Vagina (tissue), 2 donors: Measurements from ENCODE around the gene PLEKHF1. TPM values are rescaled to one million over a fixed set of nuclear protein-coding genes. Genes with fewer than 3 reads are reported as not detected.

Experiments used
- DNase-seq, 2 donors: peaks; one replicate each; pipeline ENCODE4 v3.0.0-alpha.2; 2017; ENCODE audit errors: extremely low spot score in 2 of 2
- H3K27ac ChIP-seq: fragments of 200-600 bp; sonication (generic); one replicate; pipeline ENCODE4 v1.5.1; 2019
- H3K27me3 ChIP-seq: fragments of 200-600 bp; sonication (generic); one replicate; pipeline ENCODE4 v1.5.1; 2019
- H3K36me3 ChIP-seq, 2 donors: fragments of 200-600 bp; sonication (generic); one replicate each; pipeline ENCODE4 v1.5.1; 2017 to 2019
- H3K4me1 ChIP-seq: fragments of 200-600 bp; sonication (generic); one replicate; pipeline ENCODE4 v1.5.1; 2019
- H3K4me3 ChIP-seq, 2 donors: fragments of 200-600 bp; sonication (generic); 1 replicate in 1 of 2; 2 replicates in 1 of 2; pipeline ENCODE4 v1.5.1; 2016 to 2019
- H3K9me3 ChIP-seq: fragments of 200-600 bp; sonication (generic); one replicate; pipeline ENCODE4 v1.5.1; 2019
- POLR2A ChIP-seq, 2 donors: fragments of 450-650 bp; IDR thresholded peaks; one replicate each; pipeline ENCODE4 v1.6.1; 2017; ENCODE audit warnings: antibody characterized with exemption in 2 of 2, mild to moderate bottlenecking in 2 of 2, moderate library complexity in 2 of 2
- POLR2AphosphoS5 ChIP-seq, 2 donors: sonication (generic); formaldehyde crosslinking; IDR thresholded peaks; one replicate each; pipeline ENCODE4 v1.9.0; 2017; ENCODE audit warnings: antibody characterized with exemption in 2 of 2, mild to moderate bottlenecking in 2 of 2, low read depth in 1 of 2; ENCODE audit not compliant: insufficient read depth in 1 of 2
- intact Hi-C: fragments of 100-400 bp; cut with DNase I; formaldehyde crosslinking; loops from one replicate; pipeline ENCODE4 v1.15.1; 2023
- total RNA-seq: library from RNA; depleted of rRNA; stranded (reverse); fragments of >200 nt; gene quantifications from one replicate; pipeline ENCODE4 v1.2.3, GENCODE V29; 2016
- TF ChIP-seq, protein P1 (sequence below), 3 experiments: fragments of 450-650 bp in 2 of 3; fragments of 200-600 bp in 1 of 3; sonication (generic) in 1 of 3; IDR thresholded peaks; one replicate each; pipeline ENCODE4 v1.5.1; 2017 to 2019; ENCODE audit warnings: antibody characterized with exemption in 3 of 3, mild to moderate bottlenecking in 2 of 3, moderate library complexity in 2 of 3

Gene PLEKHF1
- total RNA-seq, 1 donor from 2014 or later = 37.1 TPM

DNA sequence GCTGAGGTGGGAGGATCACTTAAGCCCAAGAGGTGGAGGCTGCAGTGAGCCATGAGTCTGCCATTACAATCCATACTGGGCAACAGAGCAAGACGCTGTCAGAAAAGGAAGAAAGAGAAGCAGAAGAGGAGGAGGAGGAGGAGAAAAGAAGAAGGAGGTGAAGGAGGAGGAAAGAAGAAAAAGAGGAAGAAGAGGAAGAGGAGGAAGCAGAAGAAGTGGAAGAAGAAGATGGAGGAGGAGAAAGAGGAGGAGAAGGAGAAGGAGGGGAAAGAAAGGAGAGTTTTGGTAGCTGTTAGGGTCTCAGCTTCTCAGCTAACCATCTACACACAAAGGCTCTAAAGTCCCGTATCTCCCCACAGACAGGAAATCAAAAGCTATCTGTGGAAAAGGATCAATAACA, 23.7 kb upstream of the PLEKHF1 start:
- H3K4me3 ChIP-seq = no peak overlapping the region
- no peaks in the 10 kb centered on the region for H3K36me3 ChIP-seq
- no peaks in the 10 kb centered on the region for H3K27me3 ChIP-seq
- DNase-seq = no peak
- intact Hi-C loops = no loop called here
- no peaks in the 10 kb centered on the region for H3K9me3 ChIP-seq
- no peak overlapping the region for H3K27ac ChIP-seq
- peaks cover 17% of the 10 kb centered on the region for H3K4me1 ChIP-seq
- TF ChIP-seq POLR2AphosphoS5 (IDR thresholded peaks at IDR 0.05; ENCODE audit: insufficient read depth in 1 of 2, low read depth in 1 of 2) = no peak
- TF ChIP-seq, protein P1, sequence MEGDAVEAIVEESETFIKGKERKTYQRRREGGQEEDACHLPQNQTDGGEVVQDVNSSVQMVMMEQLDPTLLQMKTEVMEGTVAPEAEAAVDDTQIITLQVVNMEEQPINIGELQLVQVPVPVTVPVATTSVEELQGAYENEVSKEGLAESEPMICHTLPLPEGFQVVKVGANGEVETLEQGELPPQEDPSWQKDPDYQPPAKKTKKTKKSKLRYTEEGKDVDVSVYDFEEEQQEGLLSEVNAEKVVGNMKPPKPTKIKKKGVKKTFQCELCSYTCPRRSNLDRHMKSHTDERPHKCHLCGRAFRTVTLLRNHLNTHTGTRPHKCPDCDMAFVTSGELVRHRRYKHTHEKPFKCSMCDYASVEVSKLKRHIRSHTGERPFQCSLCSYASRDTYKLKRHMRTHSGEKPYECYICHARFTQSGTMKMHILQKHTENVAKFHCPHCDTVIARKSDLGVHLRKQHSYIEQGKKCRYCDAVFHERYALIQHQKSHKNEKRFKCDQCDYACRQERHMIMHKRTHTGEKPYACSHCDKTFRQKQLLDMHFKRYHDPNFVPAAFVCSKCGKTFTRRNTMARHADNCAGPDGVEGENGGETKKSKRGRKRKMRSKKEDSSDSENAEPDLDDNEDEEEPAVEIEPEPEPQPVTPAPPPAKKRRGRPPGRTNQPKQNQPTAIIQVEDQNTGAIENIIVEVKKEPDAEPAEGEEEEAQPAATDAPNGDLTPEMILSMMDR (IDR thresholded peaks at IDR 0.05) = no peak
- TF ChIP-seq POLR2A (IDR thresholded peaks at IDR 0.05) = no peak

DNA sequence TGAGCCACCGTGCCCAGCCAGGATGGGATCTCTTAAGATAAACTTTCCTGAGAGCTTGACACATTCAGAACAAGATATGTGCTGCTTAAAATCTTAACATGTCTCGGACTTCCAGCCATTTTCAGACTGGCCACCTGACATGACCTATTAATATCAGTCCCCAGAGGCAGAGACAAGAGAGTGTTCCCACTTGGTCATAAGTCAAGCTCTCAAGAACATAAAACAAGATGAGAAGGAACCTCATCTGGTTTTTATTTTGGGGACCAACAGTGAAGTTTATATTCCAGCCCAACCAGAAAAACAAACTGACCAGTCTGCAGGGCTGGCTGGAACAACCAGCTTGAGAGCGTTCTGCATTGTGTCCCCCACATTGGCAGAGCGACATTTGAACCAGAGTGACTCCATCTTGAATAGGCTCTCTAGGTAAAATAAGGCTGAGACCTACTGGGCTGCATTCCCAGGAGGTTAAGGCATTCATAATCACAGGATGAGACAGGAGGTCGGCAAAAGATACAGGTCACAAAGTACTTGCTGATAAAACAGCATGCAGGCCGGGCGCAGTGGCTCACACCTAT, 21.8 kb upstream of the PLEKHF1 start:
- Histone ChIP-seq H3K4me3 (no peak overlapping the region), H3K9me3 (no peaks in the 10 kb centered on the region), H3K27ac (no peak overlapping the region), H3K36me3 (no peaks in the 10 kb centered on the region), H3K4me1 (peaks cover 19% of the 10 kb centered on the region), H3K27me3 (no peaks in the 10 kb centered on the region)
- TF ChIP-seq, protein P1 (IDR thresholded peaks at IDR 0.05) = no peak
- no peak for TF ChIP-seq POLR2A (IDR thresholded peaks at IDR 0.05)
- TF ChIP-seq POLR2AphosphoS5 (IDR thresholded peaks at IDR 0.05; ENCODE audit: insufficient read depth in 1 of 2, low read depth in 1 of 2) = no peak
- intact Hi-C loops = no loop called here
- DNase-seq = no peak

DNA sequence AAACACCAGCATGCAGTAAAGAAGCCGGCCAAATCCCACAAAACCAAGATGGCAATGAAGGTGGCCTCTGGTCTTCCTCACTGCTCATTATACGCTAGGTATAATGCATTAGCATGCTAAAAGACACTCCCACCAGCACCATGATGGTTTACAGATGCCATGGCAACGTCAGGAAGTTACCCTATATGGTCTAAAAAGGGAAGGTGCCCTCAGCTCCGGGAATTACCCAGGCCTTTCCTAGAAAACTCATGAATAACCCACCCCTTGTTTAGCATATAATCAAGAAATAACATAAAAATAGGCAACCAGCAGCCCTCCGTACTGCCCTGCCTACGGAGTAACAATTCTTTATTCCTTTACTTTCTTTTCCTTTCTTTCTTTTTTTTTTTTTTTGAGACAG, 21.1 kb upstream of the PLEKHF1 start:
- H3K27me3 ChIP-seq = no peaks in the 10 kb centered on the region
- TF ChIP-seq, protein P1 (IDR thresholded peaks at IDR 0.05) = no peak
- TF ChIP-seq POLR2AphosphoS5 (IDR thresholded peaks at IDR 0.05; ENCODE audit: insufficient read depth in 1 of 2, low read depth in 1 of 2) (no peak), POLR2A (IDR thresholded peaks at IDR 0.05) (no peak)
- intact Hi-C loops = no loop called here
- H3K27ac ChIP-seq = no peak overlapping the region
- peaks cover 19% of the 10 kb centered on the region for H3K4me1 ChIP-seq
- no peak overlapping the region for H3K4me3 ChIP-seq
- no peaks in the 10 kb centered on the region for H3K9me3 ChIP-seq
- no peaks in the 10 kb centered on the region for H3K36me3 ChIP-seq
- DNase-seq = no peak

DNA sequence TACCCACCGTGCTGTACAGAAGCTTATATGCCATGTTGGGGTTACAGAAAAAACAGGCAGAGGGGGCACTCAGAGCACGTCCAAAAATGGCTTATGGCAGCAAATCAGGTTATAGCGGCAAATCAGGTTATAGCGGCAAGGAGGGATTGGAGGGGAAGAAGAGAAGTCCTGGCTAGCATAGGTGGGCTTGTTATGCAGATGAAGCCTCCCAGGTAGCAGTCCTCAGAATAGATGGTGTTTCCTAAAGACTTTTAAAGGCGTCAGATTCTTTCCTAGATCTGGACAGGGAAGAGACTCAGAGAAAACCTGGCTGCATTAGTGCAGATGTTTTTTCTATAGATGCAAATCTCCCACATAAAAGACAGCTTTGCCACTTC, 19.8 kb upstream of the PLEKHF1 start:
- H3K9me3 ChIP-seq = no peaks in the 10 kb centered on the region
- intact Hi-C loops = no loop called here

DNA sequence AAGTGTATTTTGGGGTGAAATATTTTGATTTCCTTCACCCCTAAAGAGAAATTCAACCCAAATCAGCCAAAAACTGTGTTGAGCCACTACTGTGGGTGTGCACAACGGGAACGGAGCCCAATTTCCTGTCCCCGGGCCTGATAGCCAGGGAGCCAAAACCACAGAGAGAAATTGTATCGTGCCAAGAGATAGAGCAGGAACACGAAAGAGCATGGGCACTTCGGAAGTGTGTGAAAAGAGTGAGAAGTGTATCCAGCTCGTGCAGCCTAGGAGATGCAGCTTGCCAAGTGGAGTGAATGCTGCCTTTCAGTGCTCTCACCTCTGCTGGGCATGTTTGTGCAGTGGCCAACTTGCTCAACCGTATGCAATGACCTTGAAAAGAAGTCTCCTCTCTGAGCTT, 19.4 kb upstream of the PLEKHF1 start:
- intact Hi-C loops = no loop called here
- no peak for DNase-seq
- no peak overlapping the region for H3K27ac ChIP-seq
- no peaks in the 10 kb centered on the region for H3K36me3 ChIP-seq
- no peaks in the 10 kb centered on the region for H3K27me3 ChIP-seq
- peaks cover 19% of the 10 kb centered on the region for H3K4me1 ChIP-seq
- H3K4me3 ChIP-seq = no peak overlapping the region
- no peaks in the 10 kb centered on the region for H3K9me3 ChIP-seq
- TF ChIP-seq, protein P1 (IDR thresholded peaks at IDR 0.05) = no peak
- TF ChIP-seq POLR2A (IDR thresholded peaks at IDR 0.05) (no peak), POLR2AphosphoS5 (IDR thresholded peaks at IDR 0.05; ENCODE audit: insufficient read depth in 1 of 2, low read depth in 1 of 2) (no peak)

More for the DNA sequence above, 19.8 kb upstream of the PLEKHF1 start:
- H3K4me1 ChIP-seq = peaks cover 19% of the 10 kb centered on the region
- H3K27ac ChIP-seq = no peak overlapping the region
- H3K27me3 ChIP-seq = no peaks in the 10 kb centered on the region
- H3K36me3 ChIP-seq = no peaks in the 10 kb centered on the region
- H3K4me3 ChIP-seq = no peak overlapping the region
- TF ChIP-seq POLR2AphosphoS5 (IDR thresholded peaks at IDR 0.05; ENCODE audit: insufficient read depth in 1 of 2, low read depth in 1 of 2) (no peak), POLR2A (IDR thresholded peaks at IDR 0.05) (no peak)
- TF ChIP-seq, protein P1 (IDR thresholded peaks at IDR 0.05) = no peak
- DNase-seq = no peak
